ENCODE data around the gene PABPN1.
A peak's percentile ranks its signal among the peaks of the same experiment; 100 is the strongest.

The PABPN1 gene

DNA sequence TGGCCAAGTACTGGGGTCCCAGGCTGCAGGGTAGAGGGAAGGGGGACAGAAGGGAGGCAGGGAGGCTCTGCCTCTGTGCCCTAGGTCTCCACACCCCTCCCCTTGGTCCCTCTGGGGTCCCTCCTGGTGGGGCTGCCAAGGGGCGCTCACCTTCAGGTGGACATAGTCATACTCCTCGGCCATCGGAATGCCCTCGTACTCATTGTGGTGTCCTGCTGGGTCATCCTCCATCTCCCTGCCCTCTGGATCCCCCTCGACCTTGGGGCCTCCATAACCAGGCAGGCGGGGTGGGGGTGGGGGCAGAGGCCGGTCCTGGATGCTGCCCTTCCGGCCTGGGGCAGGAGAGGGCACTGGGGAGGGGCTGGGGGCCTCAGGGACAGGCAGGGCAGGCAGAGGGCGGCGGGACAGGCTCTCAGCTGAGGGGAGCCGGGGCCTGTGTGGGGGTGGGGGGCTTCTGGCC lies 37.9 kb downstream of the PABPN1 start:
- DNase-seq = no peak

- no peak for DNase-seq
Measured at GRCh38 chr14:23359722-23360447, 38.6 kb downstream of the PABPN1 start.

DNA sequence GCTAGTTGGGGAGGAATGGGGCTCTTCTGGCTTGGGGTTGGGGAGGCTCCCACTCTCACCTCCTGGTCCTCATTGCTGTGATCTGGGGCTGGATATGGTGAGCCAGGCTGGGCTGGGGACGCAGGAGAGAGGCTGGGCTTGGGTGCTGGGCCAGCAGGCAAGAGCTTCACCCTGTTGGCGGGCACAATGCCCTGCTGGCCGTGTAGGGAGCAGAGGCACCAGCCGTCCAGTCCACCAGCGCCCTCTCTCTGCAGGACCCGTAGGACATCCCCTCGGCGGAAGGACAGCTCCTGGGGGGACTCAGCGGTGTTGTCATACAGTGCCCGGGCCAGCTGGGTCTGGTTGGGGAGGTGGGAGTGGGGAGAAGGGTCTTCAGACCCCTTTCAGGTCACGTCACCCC lies 39.2 kb downstream of the PABPN1 start:
- no peak for DNase-seq

- DNase-seq = peak; percentile 27
Measured at GRCh38 chr14:23361320-23361719, 40.1 kb downstream of the PABPN1 start.

- no peak for DNase-seq
Measured at GRCh38 chr14:23361763-23362162, 40.5 kb downstream of the PABPN1 start.

- peak; percentile 49 for DNase-seq
Measured at GRCh38 chr14:23362200-23362599, 40.9 kb downstream of the PABPN1 start.

DNA sequence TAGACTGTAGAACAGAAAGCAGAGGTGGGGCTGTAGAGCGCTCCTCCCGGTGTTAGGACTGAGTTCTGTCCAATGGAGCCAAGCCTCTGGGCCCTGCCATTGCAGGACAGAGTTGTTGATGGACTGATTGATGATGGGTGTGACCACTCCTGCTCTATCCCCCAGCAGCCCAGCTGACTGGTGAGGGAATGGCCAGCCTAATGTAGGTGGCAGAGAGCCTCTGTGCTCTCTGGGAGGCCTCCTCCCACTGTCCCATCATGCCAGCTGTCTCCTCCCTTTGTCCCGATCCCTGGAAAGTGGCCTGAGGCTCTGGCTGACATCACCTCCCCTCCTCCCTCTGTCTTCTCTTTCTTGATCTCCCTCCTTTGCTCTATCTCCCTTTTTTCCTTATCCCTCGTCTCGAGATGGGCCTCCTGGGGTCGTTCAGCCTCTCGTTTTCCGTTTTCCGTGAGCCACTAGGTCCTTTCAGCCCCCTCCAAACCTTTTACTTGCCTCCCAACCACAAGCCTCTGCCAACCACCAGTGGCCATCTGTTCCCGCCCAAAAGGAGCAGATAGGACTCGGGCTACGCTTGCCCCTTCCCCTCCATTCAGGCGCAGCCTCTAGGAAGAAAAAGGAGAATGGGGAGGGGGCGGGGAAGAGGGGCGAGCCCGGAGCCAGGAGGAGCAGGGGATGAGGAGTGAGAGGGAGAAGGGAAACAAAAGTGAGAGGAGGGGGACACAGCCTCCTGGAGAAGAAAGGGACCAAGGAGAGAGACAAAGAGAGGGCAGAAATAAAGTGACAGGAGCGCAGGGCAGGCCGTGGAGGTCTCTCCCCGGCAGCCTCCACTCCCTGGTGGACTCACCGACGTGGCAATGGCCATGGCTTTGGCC lies 43.1 kb downstream of the PABPN1 start:
- peak; percentile 44 for DNase-seq

DNA sequence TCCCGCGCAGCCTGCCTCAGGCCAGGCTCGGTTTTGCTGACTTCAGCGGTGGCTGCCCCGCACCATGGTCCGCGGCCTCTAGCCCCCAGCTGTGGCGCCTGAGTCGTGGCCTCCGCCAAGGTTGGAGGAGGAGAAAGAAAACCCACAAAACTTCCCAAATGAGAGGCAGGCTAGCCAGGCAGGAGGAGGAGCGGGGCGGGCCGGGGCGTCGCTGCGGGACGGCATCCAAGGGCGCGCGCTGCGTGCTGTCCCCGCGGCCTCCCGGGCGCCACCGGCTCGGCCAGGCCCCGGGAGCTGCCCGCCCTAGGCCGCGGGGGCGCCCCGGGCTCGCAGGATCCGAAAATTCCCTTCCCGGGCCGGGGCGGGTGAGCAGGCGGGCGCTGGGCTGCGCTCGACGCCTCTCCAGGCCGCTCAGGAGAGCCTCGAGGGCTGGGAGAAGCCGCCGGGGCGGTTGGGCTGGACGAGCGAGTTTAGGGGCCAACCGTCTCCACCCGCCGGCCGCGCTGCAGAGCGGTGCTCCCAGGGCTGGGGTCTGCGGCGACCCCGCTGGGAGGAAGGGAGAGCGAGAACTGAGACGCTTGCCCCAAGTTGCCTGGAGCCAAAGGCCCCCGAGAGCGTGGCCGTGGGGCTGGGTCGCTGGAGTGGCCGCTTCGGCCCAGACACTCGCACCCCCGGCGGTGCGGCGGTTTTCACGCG lies 43.9 kb downstream of the PABPN1 start, which contains the start of gene EFS:
TSS of gene EFS (minus strand) at position 137 of the 696 bp plus-strand sequence. CDS start 147 bp downstream, outside the sequence.
- DNase-seq = peak; percentile 42

GRCh38 chr14:23365732-23366425 lies 44.6 kb downstream of the PABPN1 start:
- peak; percentile 80 for DNase-seq

DNA sequence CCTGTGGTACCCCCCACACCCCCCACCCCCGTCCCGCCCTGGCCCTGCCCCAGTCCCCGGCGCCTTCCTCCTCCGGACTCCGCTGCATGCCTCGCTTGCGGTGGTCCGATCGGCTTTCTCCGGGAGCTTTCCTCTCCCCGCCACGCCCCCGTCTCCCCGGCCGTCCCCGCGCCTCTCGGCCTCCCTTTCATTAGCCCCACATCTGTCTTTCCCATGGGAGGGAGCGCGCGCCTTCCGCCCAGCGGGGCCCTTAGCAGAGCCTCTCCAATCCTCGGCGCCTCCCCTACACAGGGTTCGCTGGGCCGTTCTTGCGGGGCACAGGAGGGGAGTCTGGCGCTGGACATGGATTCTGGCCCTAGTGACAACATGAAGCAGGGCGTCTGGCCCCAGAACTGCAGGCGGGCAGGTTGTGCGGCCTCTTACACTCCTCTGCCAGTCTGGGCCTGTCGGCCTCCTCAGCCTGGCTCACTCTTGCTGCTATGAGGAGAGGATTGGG lies 45.2 kb downstream of the PABPN1 start:
- DNase-seq = no peak

- no peak for DNase-seq
Measured at GRCh38 chr14:23370221-23370620, 49.0 kb downstream of the PABPN1 start.

- no peak for DNase-seq
Measured at GRCh38 chr14:23371865-23372264, 50.6 kb downstream of the PABPN1 start.

DNA sequence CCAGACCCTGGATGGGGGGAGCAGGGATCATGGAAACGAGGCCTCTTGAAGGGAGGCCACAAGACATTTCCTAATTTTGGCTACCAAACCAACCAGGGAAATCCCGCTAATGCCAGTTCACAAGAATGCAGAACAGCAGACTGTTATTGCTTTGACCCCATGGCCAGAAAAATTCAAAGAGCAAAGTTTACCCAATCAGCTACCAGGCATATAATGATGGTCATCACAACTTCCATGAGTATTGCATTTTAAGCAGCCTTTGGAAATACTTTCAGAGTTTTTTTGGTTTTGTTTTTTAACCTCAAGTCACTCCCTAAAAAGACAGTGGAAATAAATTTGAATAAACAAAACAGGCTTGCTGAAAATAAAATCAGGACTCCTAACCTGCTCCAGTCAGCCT lies 51.3 kb downstream of the PABPN1 start, which contains the start of gene IL25:
TSS of gene IL25 (plus strand) at position 301 of the 400 bp plus-strand sequence.
- no peak for DNase-seq

DNA sequence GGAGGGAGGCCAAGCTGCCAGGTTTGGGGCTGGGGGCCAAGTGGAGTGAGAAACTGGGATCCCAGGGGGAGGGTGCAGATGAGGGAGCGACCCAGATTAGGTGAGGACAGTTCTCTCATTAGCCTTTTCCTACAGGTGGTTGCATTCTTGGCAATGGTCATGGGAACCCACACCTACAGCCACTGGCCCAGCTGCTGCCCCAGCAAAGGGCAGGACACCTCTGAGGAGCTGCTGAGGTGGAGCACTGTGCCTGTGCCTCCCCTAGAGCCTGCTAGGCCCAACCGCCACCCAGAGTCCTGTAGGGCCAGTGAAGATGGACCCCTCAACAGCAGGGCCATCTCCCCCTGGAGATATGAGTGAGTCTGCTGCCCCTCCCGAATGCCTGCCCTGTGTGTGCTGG lies 51.8 kb downstream of the PABPN1 start:
- no peak for DNase-seq

All from fibroblast of upper back skin (primary cell).